Measurements from ENCODE around the gene SERINC2.
"Not testable (repeated sequence)": the region's sequence is repeated elsewhere in the genome, so short reads cannot be mapped to it uniquely, and the experiment has no call there.

The SERINC2 gene

GRCh38 chr1:31460027-31460426, 47.0 kb downstream of the SERINC2 start:
- TF ChIP-seq, protein P1, sequence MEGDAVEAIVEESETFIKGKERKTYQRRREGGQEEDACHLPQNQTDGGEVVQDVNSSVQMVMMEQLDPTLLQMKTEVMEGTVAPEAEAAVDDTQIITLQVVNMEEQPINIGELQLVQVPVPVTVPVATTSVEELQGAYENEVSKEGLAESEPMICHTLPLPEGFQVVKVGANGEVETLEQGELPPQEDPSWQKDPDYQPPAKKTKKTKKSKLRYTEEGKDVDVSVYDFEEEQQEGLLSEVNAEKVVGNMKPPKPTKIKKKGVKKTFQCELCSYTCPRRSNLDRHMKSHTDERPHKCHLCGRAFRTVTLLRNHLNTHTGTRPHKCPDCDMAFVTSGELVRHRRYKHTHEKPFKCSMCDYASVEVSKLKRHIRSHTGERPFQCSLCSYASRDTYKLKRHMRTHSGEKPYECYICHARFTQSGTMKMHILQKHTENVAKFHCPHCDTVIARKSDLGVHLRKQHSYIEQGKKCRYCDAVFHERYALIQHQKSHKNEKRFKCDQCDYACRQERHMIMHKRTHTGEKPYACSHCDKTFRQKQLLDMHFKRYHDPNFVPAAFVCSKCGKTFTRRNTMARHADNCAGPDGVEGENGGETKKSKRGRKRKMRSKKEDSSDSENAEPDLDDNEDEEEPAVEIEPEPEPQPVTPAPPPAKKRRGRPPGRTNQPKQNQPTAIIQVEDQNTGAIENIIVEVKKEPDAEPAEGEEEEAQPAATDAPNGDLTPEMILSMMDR (IDR thresholded peaks at IDR 0.05; ENCODE audit: low read depth, low read length, missing control alignments): peak; percentile 13
- H3K4me3 ChIP-seq (ENCODE audit: low read depth, low read length): no peak overlapping the region
- in situ Hi-C loops (cut with HindIII; ENCODE audit: low sequenced_read_pairs): no loop called here
- DNase-seq (ENCODE audit: low read depth): no peak

GRCh38 chr1:31467005-31467674, 54.1 kb downstream of the SERINC2 start:
- no peak overlapping the region for H3K4me3 ChIP-seq (ENCODE audit: low read depth, low read length)
- DNase-seq (ENCODE audit: low read depth): no peak
- in situ Hi-C loops (cut with HindIII; ENCODE audit: low sequenced_read_pairs): no loop called here
- TF ChIP-seq, protein P1 (IDR thresholded peaks at IDR 0.05; ENCODE audit: low read depth, low read length, missing control alignments): no peak

GRCh38 chr1:31470794-31471315, 57.8 kb downstream of the SERINC2 start:
- in situ Hi-C loops (cut with HindIII; ENCODE audit: low sequenced_read_pairs): no loop called here
- TF ChIP-seq, protein P1 (IDR thresholded peaks at IDR 0.05; ENCODE audit: low read depth, low read length, missing control alignments): no peak
- DNase-seq (ENCODE audit: low read depth): no peak
- no peak overlapping the region for H3K4me3 ChIP-seq (ENCODE audit: low read depth, low read length)

- in situ Hi-C loops (cut with HindIII; ENCODE audit: low sequenced_read_pairs); DNase-seq (ENCODE audit: low read depth); H3K4me3 ChIP-seq (ENCODE audit: low read depth, low read length): not testable (repeated sequence)
Observed at GRCh38 chr1:31471452-31472313, 58.7 kb downstream of the SERINC2 start.

DNA sequence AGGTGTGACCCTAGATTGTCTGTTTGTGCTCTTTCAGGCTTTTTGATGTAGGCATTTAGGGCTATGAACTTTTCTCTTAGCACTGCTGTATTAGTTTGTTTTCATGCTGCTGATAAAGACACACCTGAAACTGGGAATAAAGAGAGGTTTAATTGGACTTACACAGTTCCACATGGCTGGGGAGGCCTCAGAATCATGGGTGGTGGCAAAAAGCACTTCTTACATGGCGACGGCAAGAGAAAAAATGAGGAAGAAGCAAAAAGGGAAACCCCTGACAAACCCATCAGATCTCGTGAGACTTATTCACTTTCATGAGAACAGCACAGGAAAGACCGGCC, 59.3 kb downstream of the SERINC2 start:
- H3K4me3 ChIP-seq (ENCODE audit: low read depth, low read length); in situ Hi-C loops (cut with HindIII; ENCODE audit: low sequenced_read_pairs); DNase-seq (ENCODE audit: low read depth): not testable (repeated sequence)

DNA sequence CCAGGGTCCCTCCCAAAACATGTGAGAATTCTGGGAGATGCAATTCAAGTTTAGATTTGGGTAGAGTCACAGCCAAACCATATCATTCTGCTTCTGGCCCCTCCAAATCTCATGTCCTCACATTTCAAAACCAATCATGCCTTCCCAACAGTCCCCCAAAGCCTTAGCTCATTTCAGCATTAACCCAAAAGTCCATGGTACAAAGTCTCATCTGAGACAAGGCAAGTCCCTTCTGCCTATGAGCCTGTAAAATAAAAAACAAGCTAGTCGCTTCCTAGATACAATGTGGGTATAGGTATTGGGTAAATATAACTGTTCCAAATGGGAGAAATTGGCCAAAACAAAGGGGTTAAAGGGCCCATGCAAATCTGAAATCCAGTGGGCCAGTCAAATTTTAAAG, 59.7 kb downstream of the SERINC2 start:
- DNase-seq (ENCODE audit: low read depth); in situ Hi-C loops (cut with HindIII; ENCODE audit: low sequenced_read_pairs); H3K4me3 ChIP-seq (ENCODE audit: low read depth, low read length): not testable (repeated sequence)

DNA sequence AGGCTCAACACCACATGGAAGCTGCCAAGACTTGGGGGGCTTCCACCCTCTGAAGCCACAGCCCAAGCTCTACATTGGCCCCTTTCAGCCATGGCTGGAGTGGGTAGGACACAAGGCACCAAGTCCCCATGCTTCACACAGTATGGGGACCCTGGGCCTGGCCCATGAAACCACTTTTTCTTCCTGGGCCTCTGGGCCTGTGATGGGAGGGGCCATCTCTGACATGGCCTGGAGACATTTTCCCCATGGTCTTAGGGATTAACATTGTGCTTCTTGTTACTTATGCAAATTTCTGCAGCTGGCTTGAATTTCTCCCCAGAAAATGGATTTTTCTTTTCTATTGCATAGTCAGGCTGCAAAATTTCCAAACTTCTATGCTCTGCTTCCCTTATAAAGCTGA, 60.5 kb downstream of the SERINC2 start:
- in situ Hi-C loops (cut with HindIII; ENCODE audit: low sequenced_read_pairs); DNase-seq (ENCODE audit: low read depth); H3K4me3 ChIP-seq (ENCODE audit: low read depth, low read length): not testable (repeated sequence)

DNA sequence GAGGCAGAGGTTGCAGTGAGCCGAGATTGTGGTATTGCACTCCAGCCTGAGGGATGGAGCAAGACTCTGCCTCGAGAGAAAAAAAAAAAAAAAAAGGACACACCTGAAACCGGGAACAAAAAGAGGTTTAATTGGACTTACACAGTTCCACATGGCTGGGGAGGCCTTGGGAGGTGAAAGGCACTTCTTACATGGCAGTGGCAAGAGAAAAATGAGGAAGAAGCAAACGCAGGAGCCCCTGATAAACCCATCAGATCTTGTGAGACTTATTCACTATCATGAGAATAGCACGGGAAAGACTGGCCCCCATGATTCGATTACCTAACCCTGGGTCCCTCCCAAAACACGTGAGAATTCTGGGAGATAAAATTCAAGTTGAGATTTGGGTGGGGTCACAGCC, 61.6 kb downstream of the SERINC2 start:
- H3K4me3 ChIP-seq (ENCODE audit: low read depth, low read length); in situ Hi-C loops (cut with HindIII; ENCODE audit: low sequenced_read_pairs); DNase-seq (ENCODE audit: low read depth): not testable (repeated sequence)

Measured in astrocyte of the cerebellum (primary cell).